Measurements from ENCODE around the gene ERMN.

Gene ERMN

DNA sequence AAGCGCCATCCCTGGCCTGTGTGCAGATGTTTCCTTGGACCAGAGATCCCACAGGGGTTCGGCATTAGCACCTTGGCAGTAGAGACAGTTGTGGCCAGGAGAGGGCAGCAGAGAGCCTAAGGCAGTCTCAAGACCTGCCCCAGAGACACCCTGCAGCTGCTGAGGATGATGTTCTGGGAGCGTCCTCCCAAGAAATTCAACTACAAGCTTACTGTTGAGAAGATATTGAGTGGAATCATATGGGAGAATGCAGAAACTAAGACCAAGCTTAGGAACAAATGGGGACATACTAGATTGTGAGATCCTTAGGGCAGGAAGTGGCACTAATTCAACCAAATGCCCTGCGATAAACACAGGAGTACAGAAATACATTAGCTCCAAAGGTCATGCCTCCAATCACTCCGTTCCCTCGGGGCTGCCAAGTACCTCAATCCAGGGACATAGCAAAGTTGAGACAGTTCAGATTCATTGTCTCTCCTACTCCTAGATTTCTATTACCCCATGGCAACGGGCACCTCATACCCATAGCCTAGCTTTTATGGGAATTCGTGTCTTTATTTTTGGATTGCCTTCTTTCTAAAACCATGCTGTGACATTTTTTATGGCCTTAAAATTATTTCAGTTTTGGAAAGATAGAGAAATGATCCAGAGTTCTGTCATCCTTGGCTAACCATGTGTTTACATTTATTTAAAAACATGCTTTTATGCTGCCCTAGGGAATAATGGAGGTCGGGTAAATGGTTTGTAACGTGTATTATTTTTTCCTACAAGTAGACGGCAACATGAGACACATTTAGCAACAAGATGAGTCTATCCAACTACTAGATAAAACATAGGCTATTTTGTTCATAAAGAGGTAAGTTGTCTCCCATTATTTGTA is 2.2 kb upstream of the ERMN start:
- peak; percentile 56 for DNase-seq

DNA sequence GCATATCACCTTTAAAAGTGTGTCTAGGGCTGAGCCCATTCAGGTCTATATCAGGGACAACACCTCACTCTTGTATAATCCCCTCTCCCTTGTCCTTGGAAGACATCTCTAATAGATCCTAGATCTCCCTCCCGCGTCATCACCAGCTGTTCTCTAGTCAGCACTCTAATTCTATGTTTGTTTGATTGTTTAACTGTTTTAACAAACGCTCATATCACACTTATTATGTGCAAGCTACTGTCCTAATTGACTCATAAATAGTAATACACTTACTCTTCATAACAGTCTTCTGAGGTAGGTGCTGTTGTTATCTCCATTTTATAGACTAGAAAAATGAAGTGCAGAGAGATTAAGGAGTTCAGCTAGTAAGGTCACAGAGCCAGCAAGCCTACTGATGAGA is 1.6 kb upstream of the ERMN start:
- no peak for DNase-seq

DNA sequence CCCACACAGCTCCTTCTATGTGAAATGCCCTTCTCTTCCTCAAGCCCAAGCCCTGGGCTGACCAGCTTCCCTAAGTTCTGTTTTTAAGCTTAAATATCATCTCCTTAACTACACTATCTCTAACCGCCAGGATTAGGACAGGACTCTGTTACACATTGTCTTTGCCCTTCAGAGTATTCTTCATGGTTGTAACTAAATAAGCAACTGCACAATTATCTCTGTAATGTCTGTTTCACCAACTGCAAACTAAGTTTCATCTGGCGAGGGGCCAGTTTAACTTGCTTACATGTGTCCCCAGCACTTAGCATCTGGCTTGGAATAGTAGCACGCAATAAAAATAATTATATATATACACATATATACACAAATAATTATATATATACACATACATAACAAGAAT is 1.1 kb upstream of the ERMN start:
- no peak for DNase-seq

DNA sequence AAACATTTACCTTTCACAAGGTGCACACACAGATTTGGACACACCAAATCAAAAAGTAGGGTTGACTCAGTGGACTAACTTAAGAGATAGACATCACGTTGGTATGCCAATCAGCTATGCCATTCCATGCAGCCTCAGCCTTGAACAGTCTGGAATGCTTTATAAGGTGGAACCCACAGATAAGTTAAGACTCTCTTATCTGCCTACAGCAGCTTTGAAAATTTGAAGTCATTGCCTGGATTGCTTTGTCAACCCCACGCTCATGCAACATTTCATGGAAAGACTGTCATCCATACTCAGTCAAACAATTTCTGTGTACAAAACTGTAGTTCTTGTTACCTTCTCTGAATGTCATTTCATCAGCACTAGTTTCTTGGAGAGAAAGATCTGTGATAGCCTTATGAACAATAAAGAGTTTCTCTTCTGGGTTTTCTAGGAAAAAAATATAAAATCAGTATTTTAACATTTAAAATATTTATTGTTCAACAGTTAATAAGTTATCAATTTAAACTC is 1.2 kb downstream of the ERMN start:
- no peak for DNase-seq

DNA sequence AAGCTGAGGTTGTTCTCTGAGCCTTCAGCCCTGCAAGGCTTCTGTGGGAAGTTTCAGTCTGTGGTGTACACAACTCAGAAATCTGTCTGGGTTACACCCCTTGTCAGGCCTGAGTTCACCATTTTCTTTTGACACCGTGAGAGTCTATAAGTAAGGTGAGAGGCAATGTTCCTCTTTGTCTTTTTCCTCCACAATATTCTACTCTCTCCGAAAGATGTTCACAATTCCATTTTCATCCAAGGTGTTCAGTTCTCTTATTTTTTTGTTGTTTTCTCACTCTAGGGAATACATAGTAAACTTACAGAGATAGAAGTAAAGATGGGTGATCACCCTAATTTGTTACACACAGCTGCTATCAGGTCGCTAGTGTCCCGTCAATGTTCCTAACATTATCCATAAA is 3.2 kb downstream of the ERMN start:
- DNase-seq, result no peak

DNA sequence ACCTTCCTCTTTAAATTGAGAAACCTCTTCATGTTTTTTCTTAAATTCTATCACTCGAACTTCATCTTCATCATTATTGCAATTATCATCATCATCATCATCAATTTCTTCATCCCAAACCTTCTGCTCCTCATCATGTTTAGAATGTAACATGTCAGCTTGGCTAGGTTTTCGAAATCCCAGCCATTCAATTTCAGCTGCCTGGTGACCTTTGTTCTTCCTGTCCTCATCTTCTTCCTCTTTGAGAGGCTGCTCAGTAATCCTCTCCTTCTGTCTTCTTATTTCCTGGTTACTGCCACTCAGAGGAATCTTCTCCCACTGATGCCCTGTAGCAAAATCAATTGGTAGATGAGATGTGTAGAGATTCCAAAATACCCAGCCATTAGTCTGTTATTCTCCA is 4.2 kb downstream of the ERMN start:
- DNase-seq, result no peak

DNA sequence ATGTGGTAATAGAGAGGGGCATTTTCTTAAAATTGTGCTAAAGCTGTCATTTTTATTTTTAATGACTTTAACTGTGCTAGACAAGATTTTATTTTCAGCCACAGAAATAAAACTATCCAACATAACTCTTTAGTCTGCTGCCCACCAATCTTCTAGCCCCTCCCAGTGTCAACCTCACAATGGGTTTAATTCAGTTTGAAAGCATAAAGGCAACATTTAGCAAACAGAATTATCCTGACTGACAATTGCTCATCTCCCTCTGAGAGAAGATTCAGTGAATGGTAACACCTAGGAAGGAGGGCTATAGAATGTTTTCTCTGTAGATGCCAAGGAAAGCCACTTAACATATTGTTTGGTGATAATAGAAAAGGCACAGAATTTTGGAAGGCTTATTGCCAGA is 5.2 kb downstream of the ERMN start:
- DNase-seq, result no peak

DNA sequence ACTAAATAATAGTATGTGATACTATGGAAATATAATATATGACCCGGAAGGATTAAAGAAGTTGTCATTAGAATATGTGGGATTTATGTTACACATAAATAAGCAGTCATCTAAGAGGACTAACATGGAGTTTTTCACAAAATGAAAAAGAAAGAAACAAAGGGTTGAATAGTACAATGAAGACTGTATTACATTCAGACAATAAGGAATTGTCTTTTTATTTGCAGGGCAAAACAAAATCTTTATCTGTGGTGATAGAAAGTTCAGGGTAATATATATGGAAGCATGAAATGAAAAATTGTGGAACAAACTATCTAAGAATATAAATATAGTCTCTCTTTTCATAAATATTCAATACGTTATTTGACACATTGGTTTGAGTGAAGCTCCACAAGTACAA is 5.8 kb downstream of the ERMN start:
- DNase-seq, result no peak

DNA sequence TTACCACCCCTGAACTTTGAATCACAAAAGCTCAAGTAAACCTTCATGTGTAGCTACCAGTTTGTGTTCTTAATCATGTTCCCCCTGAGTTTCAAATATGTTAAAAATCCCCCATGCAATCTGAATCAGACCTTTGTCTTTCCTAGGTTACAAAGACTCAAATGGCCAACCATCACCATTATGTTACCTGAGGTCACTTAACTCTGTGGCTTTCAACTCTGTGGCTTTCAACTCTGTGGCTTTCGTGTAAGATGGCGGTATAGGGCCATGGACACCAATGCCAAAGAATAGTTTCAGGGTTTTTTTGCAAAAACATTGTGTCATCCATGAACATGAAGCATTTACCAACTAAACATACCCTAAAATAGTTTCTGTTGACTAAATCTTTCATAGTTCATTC is 6.7 kb downstream of the ERMN start:
- DNase-seq, result no peak

DNA sequence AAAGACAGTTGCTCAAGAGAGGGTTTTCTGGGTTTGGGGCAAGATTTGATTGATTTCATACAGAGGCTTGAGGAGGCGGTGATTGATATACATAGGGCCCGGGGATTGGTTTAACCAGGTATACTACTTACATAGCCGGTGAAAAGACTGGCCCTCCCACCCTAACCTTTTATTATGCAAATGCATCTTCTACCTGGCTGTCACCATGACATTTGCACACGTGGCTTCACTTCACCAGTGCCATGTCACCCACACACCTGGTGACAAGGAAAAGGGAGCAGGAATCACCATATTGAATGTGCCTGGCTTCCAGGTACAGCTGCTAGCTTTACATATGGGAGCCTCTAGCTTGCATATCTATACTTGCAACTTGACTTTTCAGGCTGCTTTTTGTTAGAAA is 9.7 kb downstream of the ERMN start:
- no peak for DNase-seq

DNA sequence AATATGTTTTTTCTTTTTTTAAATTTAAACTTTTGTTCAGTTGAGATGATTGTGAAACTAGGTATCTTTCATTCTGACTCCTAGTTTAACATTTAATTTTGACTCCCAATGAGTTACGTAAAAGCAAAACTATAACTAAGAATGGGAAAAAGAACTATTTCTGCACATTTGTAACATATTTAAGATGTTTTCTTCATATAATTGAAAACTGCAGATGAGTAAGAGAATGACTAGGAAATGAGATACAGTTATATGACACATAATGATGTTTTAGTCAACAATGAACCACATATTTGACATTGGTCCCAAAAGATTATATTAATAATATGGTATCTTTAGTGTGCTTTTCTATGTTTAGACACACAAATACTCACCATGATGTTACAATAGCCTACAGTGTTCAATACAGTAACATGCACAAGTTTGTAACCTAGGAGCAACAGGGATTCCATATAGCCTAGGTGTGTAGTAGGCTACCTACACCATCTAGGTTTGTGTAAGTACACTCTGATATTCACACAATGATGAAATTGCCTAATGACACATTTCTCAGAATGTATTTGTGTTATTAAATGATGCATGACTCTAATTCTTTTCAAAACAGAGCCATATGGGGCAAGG is 12.6 kb downstream of the ERMN start:
- DNase-seq, result no peak

DNA sequence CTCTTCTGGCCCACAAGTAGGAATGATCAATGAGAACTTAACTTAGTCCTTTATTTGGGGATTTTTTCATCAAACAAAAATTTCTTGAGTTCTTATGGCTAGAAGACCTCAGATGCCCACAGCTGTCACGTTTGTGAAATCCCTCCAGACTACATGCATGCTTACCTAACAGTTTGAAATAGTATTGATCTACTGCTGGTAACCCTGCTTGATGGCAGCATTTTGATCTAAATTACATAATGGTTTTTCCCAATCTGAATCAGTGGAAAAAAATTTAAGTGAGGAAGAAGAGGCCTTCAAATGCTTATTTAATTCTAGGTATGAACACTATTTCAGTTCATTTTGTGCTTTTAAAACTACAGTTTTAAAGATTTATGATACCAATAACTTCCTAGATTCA is 13.9 kb downstream of the ERMN start:
- no peak for DNase-seq

DNA sequence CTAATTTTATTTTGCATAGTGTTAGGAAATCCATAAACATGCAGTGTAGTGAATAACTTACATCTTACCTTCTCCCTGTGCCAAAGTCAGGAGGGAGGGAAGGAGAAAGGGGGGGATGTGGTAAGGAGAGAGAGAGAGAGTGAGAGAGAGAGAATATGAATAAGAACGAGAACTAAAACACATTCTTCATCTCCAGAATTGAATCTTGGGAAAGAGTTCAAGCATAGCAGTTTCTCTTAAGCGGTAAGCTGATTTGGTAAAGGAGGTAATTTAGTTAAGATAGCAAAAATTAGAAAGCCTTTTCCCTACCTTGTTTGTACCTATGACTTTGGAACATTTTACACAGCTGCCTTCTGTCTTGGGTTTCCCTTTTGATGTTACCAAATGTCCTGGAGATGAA is 15.7 kb downstream of the ERMN start:
- no peak for DNase-seq

DNA sequence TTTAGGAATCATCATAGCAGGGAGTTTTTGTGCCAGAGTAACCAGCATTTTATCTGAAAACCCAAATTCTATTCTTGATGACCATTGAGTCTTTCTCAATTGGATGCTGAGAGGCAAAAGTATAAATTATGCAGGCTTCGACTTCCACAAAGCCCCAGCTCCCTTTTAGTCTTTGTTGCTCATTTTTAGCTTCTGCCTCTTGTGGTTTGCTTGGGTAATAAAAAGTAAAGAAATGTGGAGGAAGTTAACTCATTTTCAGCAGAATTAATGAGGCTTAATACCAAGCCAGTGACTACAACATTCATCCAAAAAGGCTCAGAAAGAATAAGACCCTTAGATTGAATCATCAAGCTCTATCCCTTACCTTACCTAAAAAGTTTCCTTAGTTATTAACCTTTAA is 18.6 kb downstream of the ERMN start:
- no peak for DNase-seq

DNA sequence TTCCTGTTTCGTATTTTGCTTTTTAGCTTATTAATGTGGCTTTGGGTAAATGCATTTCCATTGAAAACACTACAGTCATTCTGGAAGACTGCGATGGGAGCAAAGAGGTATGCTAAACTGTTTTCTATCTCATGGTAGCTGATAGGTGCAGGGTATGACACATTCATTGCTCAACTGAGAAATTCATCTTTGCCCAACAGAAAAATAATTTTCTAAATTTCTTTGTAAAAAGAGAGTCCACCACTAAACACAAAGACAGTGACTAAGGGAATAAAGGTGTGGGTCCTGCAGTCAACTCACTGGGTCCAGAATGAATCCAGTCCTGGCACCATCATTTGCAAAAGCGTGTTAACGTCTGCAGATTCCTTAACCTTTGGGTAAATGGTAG is 19.9 kb downstream of the ERMN start:
- DNase-seq, result no peak

DNA sequence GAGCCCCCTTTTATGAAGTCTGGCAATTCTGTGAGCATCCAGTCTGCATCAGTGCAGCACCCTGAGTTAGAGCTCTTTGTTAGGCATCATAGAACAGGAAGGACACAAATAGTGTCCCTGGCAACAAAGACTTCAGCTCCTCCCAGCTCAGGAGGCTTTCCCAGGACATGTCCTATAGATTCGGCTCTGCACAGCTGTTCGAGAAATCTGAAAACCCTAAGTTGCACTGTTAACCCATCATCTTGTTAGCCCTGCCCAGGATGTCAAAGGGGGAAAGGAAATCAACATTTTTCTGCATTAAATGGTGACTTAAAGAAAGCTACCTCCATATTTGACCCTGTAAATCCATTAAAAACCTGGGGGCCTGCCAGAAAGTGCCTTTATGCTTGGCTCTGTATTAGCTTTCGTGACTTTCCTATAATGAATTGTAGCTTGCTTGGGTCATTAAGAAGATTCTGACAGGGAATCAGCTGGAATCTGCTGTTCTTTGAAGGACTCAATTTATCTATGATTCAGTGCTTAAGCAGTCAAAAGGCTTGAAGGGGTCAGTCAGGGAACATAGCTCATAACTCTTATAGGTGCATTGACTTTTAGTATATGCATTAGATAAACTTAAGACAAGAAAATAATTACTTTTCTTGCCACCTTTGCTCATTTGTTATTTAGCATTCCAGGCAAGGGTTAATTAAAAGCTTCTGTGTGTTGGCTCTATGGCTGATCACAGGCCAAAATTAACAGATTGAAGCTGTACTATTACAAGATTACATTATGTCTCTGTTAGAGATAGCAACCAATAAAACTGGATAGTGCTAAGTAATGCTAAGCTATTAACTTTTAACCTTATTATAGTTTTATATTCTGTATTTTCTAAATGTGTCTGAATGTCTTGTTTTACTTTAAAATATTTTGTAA is 20.6 kb downstream of the ERMN start:
- DNase-seq, result no peak

DNA sequence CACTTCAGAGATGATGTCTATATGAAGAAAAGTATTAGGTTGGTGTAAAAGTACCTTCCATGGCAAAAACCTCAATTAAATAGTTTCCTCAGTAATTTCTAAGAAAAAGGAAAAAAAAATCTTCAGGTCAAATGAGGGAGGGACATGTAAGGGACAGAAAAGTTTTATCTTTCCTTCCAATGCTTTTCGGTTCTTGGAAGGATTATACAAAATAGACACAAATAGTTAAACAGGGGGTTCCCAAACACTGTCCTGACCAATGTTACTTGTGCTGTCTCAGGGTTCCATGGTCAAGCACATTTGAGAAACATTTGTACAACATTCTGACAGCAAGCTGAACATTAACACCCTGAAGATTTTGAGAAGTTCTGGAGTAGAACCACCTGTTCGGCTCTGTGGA is 22.0 kb downstream of the ERMN start:
- no peak for DNase-seq

DNA sequence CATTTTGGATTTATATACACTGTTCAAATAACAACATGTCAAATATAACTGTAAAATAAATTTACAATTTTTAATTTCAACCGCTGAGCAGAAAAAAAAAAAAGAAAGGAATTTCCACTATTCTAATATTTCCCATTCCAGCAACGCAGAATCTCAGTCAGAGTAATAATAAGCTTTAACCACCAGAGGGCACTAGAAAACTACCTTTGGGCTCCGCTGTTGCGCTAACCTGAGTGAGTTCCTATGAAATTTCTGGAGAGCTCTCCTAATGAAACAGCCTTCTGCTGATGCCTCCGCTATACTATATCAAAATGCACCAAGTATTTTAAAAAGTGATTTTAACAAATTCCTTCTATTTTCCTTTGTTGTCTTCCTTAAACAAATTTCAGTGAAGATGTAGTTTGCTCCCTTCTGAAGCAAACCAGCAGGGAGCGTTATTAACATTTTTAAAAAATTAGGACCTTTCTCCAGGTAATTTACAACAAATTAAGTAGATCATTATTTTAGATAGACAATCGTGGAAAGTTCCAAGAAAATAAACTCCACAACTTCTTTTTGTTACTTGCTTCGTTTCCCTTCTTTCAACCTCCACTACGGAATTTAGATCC is 23.0 kb downstream of the ERMN start:
- DNase-seq, result peak; percentile 20

DNA sequence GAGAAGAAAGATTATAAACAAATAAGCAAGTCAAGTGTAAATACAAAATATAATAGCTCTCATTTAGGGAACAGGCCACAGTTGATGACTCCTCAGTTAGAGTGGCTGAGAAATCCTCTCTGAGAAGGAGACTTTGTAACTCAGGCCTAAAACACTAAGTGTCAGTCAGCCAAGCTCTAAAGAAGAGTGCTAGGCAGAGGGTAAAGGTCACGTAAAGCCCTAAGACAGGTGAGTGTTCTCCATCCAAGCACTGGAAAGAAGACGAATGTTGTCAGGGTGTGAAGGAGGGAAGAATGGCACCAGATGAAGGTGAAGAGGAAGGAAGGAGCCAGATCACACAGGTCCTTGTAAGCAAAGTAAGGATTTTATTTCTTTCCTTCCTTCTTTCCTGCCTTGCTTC is 24.3 kb downstream of the ERMN start:
- DNase-seq, result no peak

DNA sequence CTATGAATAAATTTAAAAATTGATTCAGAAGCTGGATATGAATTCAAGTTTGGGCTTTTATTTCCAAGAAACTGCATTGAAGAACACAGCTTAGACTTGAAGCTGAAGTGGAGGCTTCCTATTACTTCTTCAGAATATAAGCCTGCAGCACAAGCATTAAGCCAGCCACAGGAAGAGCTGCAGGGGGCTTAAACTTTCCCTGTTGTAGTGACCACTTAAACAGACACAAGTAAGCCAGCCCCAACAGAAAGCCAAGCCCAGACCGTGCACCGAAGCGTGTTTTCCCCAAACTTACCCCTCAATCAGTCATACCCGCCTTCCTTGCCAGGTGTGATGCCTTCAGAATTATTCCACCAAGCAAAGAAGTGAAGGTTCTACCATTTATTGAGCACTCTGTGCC is 28.7 kb downstream of the ERMN start:
- no peak for DNase-seq

DNA sequence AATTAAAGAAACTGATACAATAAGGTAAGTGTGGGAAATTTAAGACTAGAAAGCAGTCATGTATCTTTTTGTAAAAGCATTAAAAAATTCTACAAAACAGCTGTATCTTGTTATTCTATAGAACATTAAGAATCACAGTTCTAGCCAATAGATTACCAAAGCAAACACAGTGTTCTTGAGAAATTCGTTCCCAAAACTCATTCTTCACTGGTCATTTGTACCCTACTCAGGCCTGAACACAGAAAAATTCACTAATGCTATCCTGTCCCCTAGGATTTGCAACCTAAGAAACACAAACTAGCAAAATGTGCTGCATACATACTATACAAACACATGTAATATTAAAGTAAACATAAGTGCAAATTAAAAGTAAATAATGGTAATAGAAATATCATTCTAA is 29.1 kb downstream of the ERMN start:
- no peak for DNase-seq

DNA sequence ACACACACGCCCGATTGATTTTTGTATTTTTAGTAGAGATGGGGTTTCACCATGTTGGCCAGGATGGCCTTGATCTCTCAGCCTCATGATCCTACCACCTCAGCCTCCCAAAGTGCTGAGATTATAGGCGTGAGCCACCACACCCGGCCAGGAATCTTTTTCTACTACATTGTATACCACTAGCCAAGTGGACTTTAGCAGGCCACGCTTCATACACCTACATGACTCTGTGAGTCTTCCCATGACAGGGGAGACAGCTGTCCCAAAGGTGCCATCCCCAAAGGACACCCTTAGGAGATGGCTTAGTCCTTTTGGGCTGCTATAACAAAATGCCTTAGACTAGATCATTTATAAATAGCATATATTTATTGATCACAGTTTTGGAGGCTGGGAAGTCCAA is 32.8 kb downstream of the ERMN start:
- no peak for DNase-seq

DNA sequence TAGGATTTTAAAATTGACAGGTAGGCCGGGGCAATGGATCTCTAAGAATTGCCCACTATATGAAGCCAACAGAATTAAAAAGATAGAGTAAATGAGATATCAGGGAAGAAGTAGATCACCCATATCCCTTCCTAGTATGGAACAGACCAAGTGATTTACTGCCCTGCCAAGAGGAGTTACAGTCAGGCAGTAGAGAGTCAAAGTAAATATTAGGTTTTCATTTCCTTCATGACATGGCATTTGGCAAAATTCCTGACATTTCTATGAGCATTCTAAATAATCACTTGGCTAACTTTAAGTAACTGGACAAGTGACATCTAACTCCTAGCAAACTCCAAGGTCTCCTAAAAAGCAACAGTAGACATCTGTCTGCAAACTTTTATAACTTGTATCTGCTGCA is 34.6 kb downstream of the ERMN start:
- no peak for DNase-seq

Data from NCI-H1105 (cell line).